WERI-Rb-1 (cell line): ENCODE measurements around the gene OR2V1.

Experiments
- DNase-seq: peaks from one replicate; pipeline ENCODE4 v3.0.0-alpha.2; 2020
- H3K27ac ChIP-seq: fragments of 250-450 bp; sonication (Bioruptor Pico); 2 replicates; pipeline ENCODE4 v1.5.1; 2020; ENCODE audit warnings: mild to moderate bottlenecking, moderate library complexity
- H3K27me3 ChIP-seq: fragments of 250-450 bp; sonication (Bioruptor Pico); 2 replicates; pipeline ENCODE4 v1.5.1; 2021; ENCODE audit warnings: mild to moderate bottlenecking, low read depth, moderate library complexity; ENCODE audit not compliant: insufficient read depth, severe bottlenecking
- H3K36me3 ChIP-seq: fragments of 250-450 bp; sonication (Bioruptor Pico); 2 replicates; pipeline ENCODE4 v1.5.1; 2020; ENCODE audit warnings: mild to moderate bottlenecking, moderate library complexity
- H3K4me3 ChIP-seq: 2 replicates; pipeline ENCODE4 v1.5.1; 2011; ENCODE audit warnings: low read depth, mild to moderate bottlenecking, control low read depth, low read length
- H3K9me3 ChIP-seq: fragments of 250-450 bp; sonication (Bioruptor Pico); 2 replicates; pipeline ENCODE4 v1.5.1; 2021; ENCODE audit warnings: mild to moderate bottlenecking, moderate library complexity; ENCODE audit not compliant: severe bottlenecking
- TF ChIP-seq, protein P1 (sequence below): IDR thresholded peaks from 2 replicates; pipeline ENCODE4 v1.5.1; 2011; ENCODE audit warnings: low read depth, mild to moderate bottlenecking, control low read depth, inconsistent platforms, low read length

The OR2V1 gene

DNA sequence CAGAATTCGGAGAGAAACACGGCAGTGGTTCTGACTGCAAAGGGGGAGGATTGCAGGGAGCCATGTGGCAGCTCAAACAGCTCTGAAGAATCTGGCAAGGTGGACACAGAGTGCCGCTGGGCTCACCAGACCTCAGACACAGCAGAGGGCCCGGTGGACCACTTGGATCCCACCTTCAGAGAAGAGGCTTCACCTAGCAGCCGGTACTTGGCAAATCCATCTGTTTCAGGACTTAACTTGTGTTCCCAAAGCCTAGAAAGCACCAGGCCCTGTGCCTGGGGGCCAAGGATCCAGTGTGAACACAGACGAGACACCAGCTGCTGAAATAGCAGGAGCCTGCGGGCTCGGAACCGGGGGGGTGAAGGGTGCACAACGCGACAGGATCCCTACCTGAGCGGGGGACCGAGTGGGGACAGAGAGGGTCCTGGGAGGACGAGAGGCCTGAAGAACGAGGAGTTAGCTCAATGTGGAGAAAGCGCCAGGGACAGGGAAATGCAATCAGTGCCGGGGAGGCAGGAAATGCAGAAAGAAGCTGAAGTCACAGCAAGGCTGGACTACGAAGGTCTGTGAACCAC lies 46.3 kb downstream of the OR2V1 start:
- H3K27ac ChIP-seq, result no peak overlapping the region

DNA sequence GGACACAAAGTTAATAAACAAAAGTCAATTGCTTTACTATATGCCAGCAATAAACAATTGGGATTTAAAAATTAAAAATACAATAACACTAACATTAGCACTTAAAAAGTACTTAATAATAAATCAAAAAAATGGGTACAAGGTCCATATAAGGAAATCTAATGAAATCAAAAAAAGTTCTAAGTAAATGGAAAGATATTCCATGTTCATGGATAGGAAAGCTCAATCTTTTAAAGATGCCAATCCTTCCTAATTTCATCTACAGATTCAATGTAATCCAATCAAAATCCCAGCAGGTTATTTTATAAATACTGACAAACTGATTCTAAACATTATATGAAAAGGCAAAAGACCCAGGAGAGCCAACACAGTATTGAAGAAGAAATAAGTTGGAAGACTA lies 49.0 kb downstream of the OR2V1 start:
- no peak overlapping the region for H3K4me3 ChIP-seq
- no peaks in the 10 kb centered on the region for H3K9me3 ChIP-seq
- H3K36me3 ChIP-seq, result no peaks in the 10 kb centered on the region
- TF ChIP-seq, protein P1, sequence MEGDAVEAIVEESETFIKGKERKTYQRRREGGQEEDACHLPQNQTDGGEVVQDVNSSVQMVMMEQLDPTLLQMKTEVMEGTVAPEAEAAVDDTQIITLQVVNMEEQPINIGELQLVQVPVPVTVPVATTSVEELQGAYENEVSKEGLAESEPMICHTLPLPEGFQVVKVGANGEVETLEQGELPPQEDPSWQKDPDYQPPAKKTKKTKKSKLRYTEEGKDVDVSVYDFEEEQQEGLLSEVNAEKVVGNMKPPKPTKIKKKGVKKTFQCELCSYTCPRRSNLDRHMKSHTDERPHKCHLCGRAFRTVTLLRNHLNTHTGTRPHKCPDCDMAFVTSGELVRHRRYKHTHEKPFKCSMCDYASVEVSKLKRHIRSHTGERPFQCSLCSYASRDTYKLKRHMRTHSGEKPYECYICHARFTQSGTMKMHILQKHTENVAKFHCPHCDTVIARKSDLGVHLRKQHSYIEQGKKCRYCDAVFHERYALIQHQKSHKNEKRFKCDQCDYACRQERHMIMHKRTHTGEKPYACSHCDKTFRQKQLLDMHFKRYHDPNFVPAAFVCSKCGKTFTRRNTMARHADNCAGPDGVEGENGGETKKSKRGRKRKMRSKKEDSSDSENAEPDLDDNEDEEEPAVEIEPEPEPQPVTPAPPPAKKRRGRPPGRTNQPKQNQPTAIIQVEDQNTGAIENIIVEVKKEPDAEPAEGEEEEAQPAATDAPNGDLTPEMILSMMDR, result no peak
- DNase-seq, result no peak
- peaks cover 9% of the 10 kb centered on the region for H3K27me3 ChIP-seq
- no peak overlapping the region for H3K27ac ChIP-seq

More for the DNA sequence above, 46.3 kb downstream of the OR2V1 start:
- no peak for DNase-seq
- Histone ChIP-seq H3K27me3 (peaks cover 9% of the 10 kb centered on the region), H3K36me3 (no peaks in the 10 kb centered on the region), H3K4me3 (no peak overlapping the region), H3K9me3 (no peaks in the 10 kb centered on the region)
- TF ChIP-seq, protein P1, result no peak

DNA sequence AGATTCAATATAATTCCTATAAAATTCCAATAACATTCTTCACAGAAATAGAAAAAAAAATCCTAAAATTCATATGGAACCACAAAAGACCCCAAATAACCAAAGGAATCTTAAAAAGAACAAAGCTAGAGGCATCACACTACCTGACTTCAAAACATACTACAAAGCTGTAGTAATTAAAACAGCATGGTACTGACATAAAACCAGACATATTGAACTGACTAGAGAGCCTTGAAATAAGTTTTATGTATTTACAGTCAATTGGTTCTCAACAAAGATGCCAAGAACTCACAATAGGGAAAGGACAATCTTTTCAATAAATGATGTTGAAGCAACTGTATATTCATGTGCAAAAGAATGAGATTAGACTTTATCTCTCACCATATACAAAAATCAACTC lies 54.0 kb downstream of the OR2V1 start:
- H3K27ac ChIP-seq, result no peak overlapping the region
- H3K36me3 ChIP-seq, result no peaks in the 10 kb centered on the region
- no peak overlapping the region for H3K4me3 ChIP-seq
- TF ChIP-seq, protein P1, result no peak
- no peaks in the 10 kb centered on the region for H3K27me3 ChIP-seq
- H3K9me3 ChIP-seq, result no peaks in the 10 kb centered on the region
- DNase-seq, result no peak
